Activated naive CD4-positive, alpha-beta T cell treated with anti-CD3 and anti-CD28 coated beads, Interleukin-2, amount 50 U/mL, for 72 hours (primary cell): ENCODE data around the gene PCK2. TPM values are rescaled to one million over a fixed set of nuclear protein-coding genes. Genes with fewer than 3 reads are reported as not detected.

Experiments used
- ATAC-seq, 2 donors: fragments of 150-1000 bp; cut with Tn5 transposase; 2 replicates each; pipeline ENCODE4 v1.10.0; 2021; ENCODE audit warnings: mild to moderate bottlenecking in 2 of 2, moderate library complexity in 2 of 2
- DNase-seq, 2 donors: peaks; one replicate each; pipeline ENCODE4 v3.0.0; 2021 to 2022; ENCODE audit warnings: low spot score in 2 of 2
- H3K27ac Mint-ChIP-seq, 2 donors: one replicate each; pipeline ENCODE4 v1.8.0; 2022; ENCODE audit warnings: mild to moderate bottlenecking in 2 of 2, mixed read lengths in 2 of 2
- H3K36me3 Mint-ChIP-seq, 2 donors: one replicate each; pipeline ENCODE4 v1.8.0; 2022; ENCODE audit warnings: mixed read lengths in 2 of 2
- H3K9me3 Mint-ChIP-seq, 2 donors: one replicate each; pipeline ENCODE4 v1.8.0; 2022; ENCODE audit warnings: mixed read lengths in 2 of 2
- total RNA-seq, 2 donors: library from RNA; stranded (reverse); gene quantifications; one replicate each; pipeline ENCODE4 v1.2.3, GENCODE V29; 2022

PCK2 gene
- total RNA-seq, 2 donors from 2014 or later = 40.9 to 89.2 TPM

GRCh38 chr14:24115422-24116127 is 21.5 kb downstream of the PCK2 start:
- DNase-seq (no peak), ATAC-seq (no peak)
- Mint-ChIP-seq H3K27ac (peak overlapping the region; percentile 99), H3K9me3 (no peaks in the 10 kb centered on the region), H3K36me3 (peaks cover 27 to 43% of the 10 kb centered on the region in 2 donors)

- ATAC-seq (no peak), DNase-seq (no peak)
- Mint-ChIP-seq H3K9me3 (no peaks in the 10 kb centered on the region), H3K36me3 (peaks cover 27 to 43% of the 10 kb centered on the region in 2 donors), H3K27ac (peak overlapping the region; percentile 87 to 99)
Measured at GRCh38 chr14:24116128-24116814, 22.2 kb downstream of the PCK2 start.

- no peaks in the 10 kb centered on the region for H3K9me3 Mint-ChIP-seq
- no peak for DNase-seq
- no peak overlapping the region for H3K27ac Mint-ChIP-seq
- H3K36me3 Mint-ChIP-seq = peaks cover 27 to 48% of the 10 kb centered on the region in 2 donors
- no peak for ATAC-seq
Measured at GRCh38 chr14:24117179-24117578, 23.1 kb downstream of the PCK2 start.

- ATAC-seq (no peak), DNase-seq (no peak)
- peak overlapping the region in 1 of 2 donors; percentile 34 for H3K27ac Mint-ChIP-seq
- no peaks in the 10 kb centered on the region for H3K9me3 Mint-ChIP-seq
- H3K36me3 Mint-ChIP-seq = peaks cover 27 to 48% of the 10 kb centered on the region in 2 donors
Measured at GRCh38 chr14:24119691-24120090, 25.6 kb downstream of the PCK2 start.

GRCh38 chr14:24121210-24121609 is 27.1 kb downstream of the PCK2 start:
- Mint-ChIP-seq H3K27ac (no peak overlapping the region), H3K9me3 (no peaks in the 10 kb centered on the region), H3K36me3 (peaks cover 19 to 35% of the 10 kb centered on the region in 2 donors)
- no peak for ATAC-seq
- DNase-seq = no peak

- H3K9me3 Mint-ChIP-seq = no peaks in the 10 kb centered on the region
- H3K36me3 Mint-ChIP-seq = peaks cover 11 to 23% of the 10 kb centered on the region in 2 donors
- ATAC-seq (no peak), DNase-seq (no peak)
- no peak overlapping the region for H3K27ac Mint-ChIP-seq
Measured at GRCh38 chr14:24122416-24122815, 28.3 kb downstream of the PCK2 start.

- no peaks in the 10 kb centered on the region for H3K9me3 Mint-ChIP-seq
- H3K27ac Mint-ChIP-seq = peak overlapping the region in 1 of 2 donors; percentile 73
- no peak for DNase-seq
- peak in 1 of 2 donors; percentile 16 for ATAC-seq
- peaks cover 11 to 18% of the 10 kb centered on the region in 2 donors for H3K36me3 Mint-ChIP-seq
Measured at GRCh38 chr14:24122898-24123297, 28.8 kb downstream of the PCK2 start.

GRCh38 chr14:24123424-24124417 is 29.6 kb downstream of the PCK2 start:
- peak in 1 of 2 donors; percentile 36 for ATAC-seq
- Mint-ChIP-seq H3K27ac (peak overlapping the region in 1 of 2 donors; percentile 50), H3K9me3 (no peaks in the 10 kb centered on the region)

GRCh38 chr14:24126939-24127338 is 32.8 kb downstream of the PCK2 start:
- ATAC-seq = no peak
- DNase-seq = no peak
- Mint-ChIP-seq H3K36me3 (no peaks in the 10 kb centered on the region), H3K27ac (no peak overlapping the region), H3K9me3 (no peaks in the 10 kb centered on the region)

More at GRCh38 chr14:24123424-24124417, 29.6 kb downstream of the PCK2 start:
- peaks cover 6 to 10% of the 10 kb centered on the region in 2 donors for H3K36me3 Mint-ChIP-seq
- no peak for DNase-seq

GRCh38 chr14:24127673-24128072 is 33.6 kb downstream of the PCK2 start:
- no peaks in the 10 kb centered on the region for H3K36me3 Mint-ChIP-seq
- ATAC-seq (no peak), DNase-seq (no peak)
- H3K27ac Mint-ChIP-seq = no peak overlapping the region
- no peaks in the 10 kb centered on the region for H3K9me3 Mint-ChIP-seq

GRCh38 chr14:24129410-24129998 is 35.4 kb downstream of the PCK2 start:
- DNase-seq (no peak), ATAC-seq (no peak)
- Mint-ChIP-seq H3K9me3 (no peaks in the 10 kb centered on the region), H3K36me3 (no peaks in the 10 kb centered on the region), H3K27ac (no peak overlapping the region)

- peak within 1 kb of the TSS in 1 of 2 donors; percentile 19 for H3K27ac Mint-ChIP-seq
Measured at GRCh38 chr14:24130380-24130716, 36.2 kb downstream of the PCK2 start, which contains the start of gene FITM1. Gene FITM1 (plus strand): TSS chr14:24130659. CDS start chr14:24131564, 905 bp downstream.

GRCh38 chr14:24130717-24131548 is 36.8 kb downstream of the PCK2 start:
- peak overlapping the region in 1 of 2 donors; percentile 19 for H3K27ac Mint-ChIP-seq
- no peak for ATAC-seq
- no peaks in the 10 kb centered on the region for H3K36me3 Mint-ChIP-seq
- DNase-seq = no peak
- no peaks in the 10 kb centered on the region for H3K9me3 Mint-ChIP-seq

More at GRCh38 chr14:24130380-24130716, 36.2 kb downstream of the PCK2 start, which contains the start of gene FITM1:
- Mint-ChIP-seq H3K36me3 (no peaks in the 10 kb centered on the region), H3K9me3 (no peaks in the 10 kb centered on the region)
- DNase-seq = no peak
- no peak for ATAC-seq

- no peaks in the 10 kb centered on the region for H3K9me3 Mint-ChIP-seq
- peaks cover 2% of the 10 kb centered on the region in 2 donors for H3K36me3 Mint-ChIP-seq
- DNase-seq (no peak), ATAC-seq (no peak)
- peak overlapping the region; percentile 33 to 84 for H3K27ac Mint-ChIP-seq
Measured at GRCh38 chr14:24131549-24131966, 37.4 kb downstream of the PCK2 start.

- peak overlapping the region; percentile 84 to 92 for H3K27ac Mint-ChIP-seq
- no peak for ATAC-seq
- peaks cover 8% of the 10 kb centered on the region in 2 donors for H3K36me3 Mint-ChIP-seq
- no peaks in the 10 kb centered on the region for H3K9me3 Mint-ChIP-seq
- DNase-seq = no peak
Measured at GRCh38 chr14:24132061-24132685, 38.1 kb downstream of the PCK2 start.
